ENCODE data around the gene FBXO28. TPM values are rescaled to one million over a fixed set of nuclear protein-coding genes. Genes with fewer than 3 reads are reported as not detected.

FBXO28 gene
- total RNA-seq, 3 donors from 2014 or later, result 23.9 to 50.5 (median 26.2) TPM

DNA sequence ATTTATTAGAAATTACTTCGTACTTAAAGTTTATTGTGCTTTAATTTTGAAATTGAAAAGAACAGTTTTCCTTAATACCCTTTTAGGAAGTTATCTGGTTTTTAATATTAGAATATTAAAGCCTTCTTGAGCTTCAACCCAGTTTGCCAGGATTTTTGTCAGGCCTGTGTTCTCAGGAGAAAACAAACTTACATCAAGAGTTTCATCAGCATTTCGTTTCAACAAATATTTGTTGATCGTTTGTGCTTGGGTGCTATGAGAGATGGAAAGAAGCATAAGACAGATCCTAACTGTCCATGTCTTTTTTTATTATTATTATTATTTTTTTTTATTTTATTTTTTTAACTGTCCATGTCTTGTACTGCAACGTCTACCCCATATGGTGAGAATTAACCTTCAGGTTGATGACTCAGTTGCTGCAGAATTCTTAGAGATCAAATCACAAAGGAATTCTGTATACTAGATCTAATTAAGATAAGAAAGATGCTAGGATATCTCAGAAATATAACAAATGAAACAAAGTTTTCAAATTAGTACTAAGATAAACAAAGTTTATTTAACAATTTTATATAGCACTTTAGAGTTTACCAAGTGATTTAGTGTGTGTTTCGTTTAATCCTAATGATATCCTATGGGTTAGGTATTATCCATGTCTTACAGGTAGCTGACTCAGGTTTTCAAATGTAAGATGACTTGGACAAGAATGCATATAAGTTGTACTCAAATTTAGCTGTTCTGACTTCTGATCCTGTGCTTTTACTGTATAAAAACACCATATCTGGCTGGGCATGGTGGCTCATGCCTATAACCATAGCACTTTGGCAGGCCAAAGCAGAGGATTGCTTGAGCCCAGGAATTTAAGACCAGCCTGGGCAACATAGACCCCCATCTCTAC, 14.3 kb downstream of the FBXO28 start:
- Histone ChIP-seq H3K9me3 (no peaks in the 10 kb centered on the region), H3K4me1 (no peaks in the 10 kb centered on the region), H3K27ac (no peak overlapping the region), H3K27me3 (no peaks in the 10 kb centered on the region), H3K4me3 (no peak overlapping the region), H3K36me3 (no peaks in the 10 kb centered on the region)
- TF ChIP-seq POLR2AphosphoS5 (IDR thresholded peaks at IDR 0.05) (no peak), POLR2A (IDR thresholded peaks at IDR 0.05) (no peak)
- TF ChIP-seq, protein P1, sequence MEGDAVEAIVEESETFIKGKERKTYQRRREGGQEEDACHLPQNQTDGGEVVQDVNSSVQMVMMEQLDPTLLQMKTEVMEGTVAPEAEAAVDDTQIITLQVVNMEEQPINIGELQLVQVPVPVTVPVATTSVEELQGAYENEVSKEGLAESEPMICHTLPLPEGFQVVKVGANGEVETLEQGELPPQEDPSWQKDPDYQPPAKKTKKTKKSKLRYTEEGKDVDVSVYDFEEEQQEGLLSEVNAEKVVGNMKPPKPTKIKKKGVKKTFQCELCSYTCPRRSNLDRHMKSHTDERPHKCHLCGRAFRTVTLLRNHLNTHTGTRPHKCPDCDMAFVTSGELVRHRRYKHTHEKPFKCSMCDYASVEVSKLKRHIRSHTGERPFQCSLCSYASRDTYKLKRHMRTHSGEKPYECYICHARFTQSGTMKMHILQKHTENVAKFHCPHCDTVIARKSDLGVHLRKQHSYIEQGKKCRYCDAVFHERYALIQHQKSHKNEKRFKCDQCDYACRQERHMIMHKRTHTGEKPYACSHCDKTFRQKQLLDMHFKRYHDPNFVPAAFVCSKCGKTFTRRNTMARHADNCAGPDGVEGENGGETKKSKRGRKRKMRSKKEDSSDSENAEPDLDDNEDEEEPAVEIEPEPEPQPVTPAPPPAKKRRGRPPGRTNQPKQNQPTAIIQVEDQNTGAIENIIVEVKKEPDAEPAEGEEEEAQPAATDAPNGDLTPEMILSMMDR (IDR thresholded peaks at IDR 0.05), result no peak
- DNase-seq (ENCODE audit: low spot score in 2 of 2), result no peak
- intact Hi-C loops (cut with DNase I; ENCODE audit: low total_unique reads), result no loop called here

DNA sequence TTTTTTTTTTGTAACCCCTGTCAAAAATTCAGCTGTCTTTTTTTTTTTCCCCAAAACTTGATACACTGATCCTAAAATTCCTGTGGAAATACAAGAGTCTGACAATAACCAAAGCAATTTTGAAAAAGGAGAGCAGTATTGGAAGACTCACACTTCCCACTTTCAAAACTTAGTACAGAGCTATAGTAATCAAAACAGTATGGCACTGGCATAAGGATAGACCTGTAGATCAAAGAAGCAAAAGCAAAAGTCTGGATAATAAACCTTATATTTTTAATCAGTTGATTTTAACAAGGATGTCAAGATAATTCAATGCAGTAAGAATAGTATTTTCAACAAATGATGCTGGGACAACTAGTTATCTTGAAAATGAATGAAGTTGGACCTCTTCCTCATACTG, 17.3 kb downstream of the FBXO28 start:
- H3K4me3 ChIP-seq, result no peak overlapping the region
- no peaks in the 10 kb centered on the region for H3K27me3 ChIP-seq
- DNase-seq (ENCODE audit: low spot score in 2 of 2), result no peak
- intact Hi-C loops (cut with DNase I; ENCODE audit: low total_unique reads), result no loop called here
- H3K27ac ChIP-seq, result no peak overlapping the region
- TF ChIP-seq POLR2AphosphoS5 (IDR thresholded peaks at IDR 0.05) (no peak), POLR2A (IDR thresholded peaks at IDR 0.05) (no peak)
- TF ChIP-seq, protein P1 (IDR thresholded peaks at IDR 0.05), result no peak
- no peaks in the 10 kb centered on the region for H3K9me3 ChIP-seq
- no peaks in the 10 kb centered on the region for H3K4me1 ChIP-seq
- H3K36me3 ChIP-seq, result no peaks in the 10 kb centered on the region

DNA sequence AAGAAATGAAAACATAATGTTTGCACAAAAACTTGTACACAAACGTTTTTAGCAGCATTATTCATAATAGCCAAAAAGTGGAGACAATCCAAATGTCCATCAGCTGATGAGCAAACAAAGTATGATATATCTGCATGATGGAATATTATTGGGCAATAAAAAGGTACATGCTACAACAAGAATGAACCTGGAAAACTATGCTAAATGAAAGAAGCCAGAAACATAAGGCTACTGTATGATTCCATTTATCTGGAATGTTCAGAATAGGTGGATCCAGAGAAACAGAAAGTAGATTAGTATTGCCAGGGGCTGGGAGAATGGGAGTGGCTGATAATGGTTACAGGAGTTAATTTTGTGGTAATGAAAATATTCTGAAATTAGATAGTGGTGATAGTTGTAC, 19.0 kb downstream of the FBXO28 start:
- intact Hi-C loops (cut with DNase I; ENCODE audit: low total_unique reads), result no loop called here
- Histone ChIP-seq H3K4me1 (no peaks in the 10 kb centered on the region), H3K4me3 (no peak overlapping the region), H3K27ac (no peak overlapping the region), H3K9me3 (no peaks in the 10 kb centered on the region), H3K36me3 (no peaks in the 10 kb centered on the region), H3K27me3 (no peaks in the 10 kb centered on the region)
- no peak for DNase-seq (ENCODE audit: low spot score in 2 of 2)
- TF ChIP-seq POLR2AphosphoS5 (IDR thresholded peaks at IDR 0.05), result no peak
- TF ChIP-seq POLR2A (IDR thresholded peaks at IDR 0.05), result no peak
- TF ChIP-seq, protein P1 (IDR thresholded peaks at IDR 0.05), result no peak

DNA sequence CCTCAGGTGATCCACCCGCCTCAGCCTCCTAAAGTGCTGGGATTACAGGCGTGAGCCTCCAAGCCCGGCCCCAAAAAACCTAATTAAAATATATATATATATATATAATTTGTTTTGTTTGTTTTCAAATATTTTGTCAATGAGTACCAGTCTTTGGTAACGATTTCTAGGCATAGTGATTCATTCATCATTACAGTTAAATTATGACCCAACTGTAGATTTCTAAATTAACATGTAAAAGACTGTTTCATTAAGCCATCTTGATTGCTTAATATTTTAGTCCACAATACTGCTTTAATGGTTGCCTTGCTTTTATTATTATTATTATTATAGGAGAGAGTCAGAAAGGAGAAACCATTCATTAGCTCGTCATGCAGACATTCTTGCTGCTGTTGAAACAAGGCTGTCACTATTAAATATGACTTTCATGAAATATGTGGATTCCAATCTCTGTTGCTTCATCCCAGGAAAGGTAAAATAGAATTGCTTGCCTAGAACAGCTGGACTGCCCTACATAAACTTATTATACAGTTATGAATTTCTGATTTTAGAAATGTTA, 19.9 kb downstream of the FBXO28 start:
- intact Hi-C loops (cut with DNase I; ENCODE audit: low total_unique reads), result no loop called here
- Histone ChIP-seq H3K4me3 (no peak overlapping the region), H3K36me3 (no peaks in the 10 kb centered on the region), H3K27ac (no peak overlapping the region), H3K4me1 (no peaks in the 10 kb centered on the region), H3K27me3 (no peaks in the 10 kb centered on the region), H3K9me3 (no peaks in the 10 kb centered on the region)
- TF ChIP-seq POLR2A (IDR thresholded peaks at IDR 0.05) (no peak), POLR2AphosphoS5 (IDR thresholded peaks at IDR 0.05) (no peak)
- TF ChIP-seq, protein P1 (IDR thresholded peaks at IDR 0.05), result no peak
- no peak for DNase-seq (ENCODE audit: low spot score in 2 of 2)

DNA sequence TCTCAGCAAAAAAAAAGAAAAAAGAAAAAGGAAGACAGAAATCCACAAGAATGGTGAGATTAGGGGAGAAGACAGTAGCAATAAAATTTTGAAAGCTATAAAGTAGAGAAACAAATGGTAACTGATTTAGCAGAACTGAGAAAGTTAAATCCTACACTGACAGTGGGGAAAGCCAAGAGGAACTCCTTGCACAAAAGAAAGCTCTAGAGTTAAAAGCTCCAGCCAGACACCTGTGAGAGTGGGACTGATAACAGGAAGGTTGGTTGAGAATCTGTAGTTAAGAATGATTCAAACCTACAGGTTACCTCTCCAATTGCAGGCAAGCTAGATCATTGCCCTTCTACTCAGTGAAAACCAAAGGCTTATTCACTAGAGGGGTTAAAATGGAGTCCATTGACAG, 23.6 kb downstream of the FBXO28 start:
- H3K9me3 ChIP-seq, result no peaks in the 10 kb centered on the region
- no peak overlapping the region for H3K4me3 ChIP-seq
- no peak for DNase-seq (ENCODE audit: low spot score in 2 of 2)
- intact Hi-C loops (cut with DNase I; ENCODE audit: low total_unique reads), result no loop called here
- H3K27ac ChIP-seq, result no peak overlapping the region
- no peak for TF ChIP-seq POLR2AphosphoS5 (IDR thresholded peaks at IDR 0.05)
- TF ChIP-seq, protein P1 (IDR thresholded peaks at IDR 0.05), result no peak
- H3K36me3 ChIP-seq, result no peaks in the 10 kb centered on the region
- no peaks in the 10 kb centered on the region for H3K27me3 ChIP-seq
- no peaks in the 10 kb centered on the region for H3K4me1 ChIP-seq

All from breast epithelium (tissue), 4 donors.